Measurements from ENCODE around the gene CDC42BPB.
"Not testable (repeated sequence)": the region's sequence is repeated elsewhere in the genome, so short reads cannot be mapped to it uniquely, and the experiment has no call there.

CDC42BPB gene

DNA sequence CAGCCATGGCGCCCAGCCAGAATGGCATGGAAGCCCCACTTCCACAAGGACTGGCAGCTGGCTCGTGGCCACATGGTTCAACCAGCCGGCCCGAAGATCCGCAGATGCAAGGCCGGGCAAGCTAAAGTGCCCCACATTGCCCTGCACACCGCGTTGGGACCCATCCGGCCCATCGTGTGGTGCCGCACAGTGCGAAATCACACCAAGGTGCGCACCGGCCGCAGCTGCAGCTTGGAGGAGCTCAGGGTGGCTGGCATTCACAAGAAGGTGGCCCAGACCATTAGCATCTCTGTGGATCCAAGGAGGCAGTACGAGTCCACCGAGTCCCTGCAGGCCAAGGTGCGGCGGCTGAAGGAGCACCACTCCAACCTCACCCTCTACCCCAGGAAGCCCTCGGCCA, 15.9 kb downstream of the CDC42BPB start:
- no peak for DNase-seq

- DNase-seq = no peak
These were observed 23.7 kb downstream of the CDC42BPB start for GRCh38 chr14:103033681-103034096.

- no peak for DNase-seq
These were observed 25.4 kb downstream of the CDC42BPB start for GRCh38 chr14:103031956-103032355.

- DNase-seq = no peak
These were observed 25.8 kb downstream of the CDC42BPB start for GRCh38 chr14:103031566-103031911.

DNA sequence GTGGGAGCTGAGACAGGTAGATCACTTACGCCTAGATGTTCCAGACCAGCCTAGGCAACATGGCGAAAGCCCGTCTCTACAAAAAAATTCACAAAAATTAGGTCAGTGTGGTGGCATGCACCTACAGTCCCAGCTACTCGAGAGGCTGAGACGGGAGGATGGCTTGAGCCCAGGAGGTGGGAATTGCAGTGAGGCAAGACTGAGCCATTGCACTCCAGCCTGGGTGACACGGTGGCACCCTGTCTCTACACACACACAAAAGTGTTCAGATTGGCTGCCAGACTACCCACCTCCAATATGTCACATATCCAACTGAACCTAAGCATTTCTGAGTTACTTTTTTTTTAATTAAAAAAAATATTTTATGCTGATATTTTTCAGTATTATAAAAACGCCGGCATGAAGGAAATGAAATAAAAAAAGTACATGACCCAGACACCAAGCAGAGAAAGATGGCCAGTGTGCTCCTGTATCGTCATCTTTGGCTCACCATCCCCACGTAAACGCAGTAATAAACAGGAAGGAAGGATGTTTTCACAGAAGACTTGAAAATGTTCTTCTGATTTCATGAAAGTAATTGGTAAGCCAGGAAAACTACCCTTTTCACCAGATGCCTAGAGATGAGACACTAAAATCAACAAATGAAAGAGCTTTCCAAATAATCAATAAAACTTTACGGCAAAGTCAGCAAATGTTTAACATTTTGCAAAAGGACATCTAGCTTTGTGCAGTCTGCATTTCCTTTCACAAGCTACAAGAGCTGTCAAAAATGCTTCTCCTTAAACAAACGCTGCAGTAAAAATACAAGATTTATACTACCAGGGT, 26.4 kb downstream of the CDC42BPB start:
- no peak for DNase-seq

DNA sequence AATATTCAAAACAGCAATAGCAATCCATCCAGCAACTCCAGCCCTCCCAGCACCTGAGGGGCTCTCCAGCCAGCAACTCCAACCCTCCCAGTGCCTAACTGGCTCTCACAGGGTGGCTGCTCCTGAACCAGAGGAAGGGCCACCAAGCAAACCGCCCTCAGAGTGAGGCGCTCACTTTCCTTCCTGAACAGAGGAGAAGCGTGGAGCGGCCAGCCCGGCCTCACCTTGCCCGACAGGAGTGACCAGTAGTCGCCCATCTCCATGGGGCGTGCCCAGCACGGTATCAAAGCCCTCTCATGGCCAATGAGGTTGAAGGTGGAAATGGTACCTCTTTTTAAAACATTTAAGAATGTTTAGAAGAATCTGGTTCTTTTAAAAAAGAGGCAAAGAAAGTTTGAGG, 27.4 kb downstream of the CDC42BPB start:
- DNase-seq = no peak

- DNase-seq = no peak
These were observed 28.6 kb downstream of the CDC42BPB start for GRCh38 chr14:103028772-103029171.

- DNase-seq = no peak
These were observed 29.1 kb downstream of the CDC42BPB start for GRCh38 chr14:103028161-103028767.

- DNase-seq = no peak
These were observed 29.9 kb downstream of the CDC42BPB start for GRCh38 chr14:103027451-103027850.

- DNase-seq = no peak
These were observed 30.4 kb downstream of the CDC42BPB start for GRCh38 chr14:103026988-103027387.

- DNase-seq = not testable (repeated sequence)
These were observed 31.2 kb downstream of the CDC42BPB start for GRCh38 chr14:103026196-103026595.

- DNase-seq = no peak
These were observed 33.4 kb downstream of the CDC42BPB start for GRCh38 chr14:103023881-103024473.

DNA sequence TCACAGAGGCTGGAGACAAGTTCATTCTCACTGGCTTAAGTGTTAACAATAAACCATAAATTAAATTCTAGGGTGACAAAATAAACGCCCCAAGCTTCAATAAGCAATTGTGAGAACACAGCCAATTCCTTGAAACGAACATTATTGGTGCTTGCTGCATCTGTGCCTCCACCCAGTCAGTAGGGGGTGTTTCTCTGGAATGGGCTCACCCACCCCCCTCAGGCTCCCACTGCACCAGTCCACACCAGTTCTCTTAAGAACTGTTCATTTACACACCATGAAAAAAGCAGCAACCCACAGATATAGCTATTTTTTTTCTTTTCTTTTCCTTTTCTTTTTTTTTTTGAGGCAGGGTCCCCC, 34.7 kb downstream of the CDC42BPB start:
- DNase-seq = no peak

- no peak for DNase-seq
These were observed 35.2 kb downstream of the CDC42BPB start for GRCh38 chr14:103022002-103022684.

DNA sequence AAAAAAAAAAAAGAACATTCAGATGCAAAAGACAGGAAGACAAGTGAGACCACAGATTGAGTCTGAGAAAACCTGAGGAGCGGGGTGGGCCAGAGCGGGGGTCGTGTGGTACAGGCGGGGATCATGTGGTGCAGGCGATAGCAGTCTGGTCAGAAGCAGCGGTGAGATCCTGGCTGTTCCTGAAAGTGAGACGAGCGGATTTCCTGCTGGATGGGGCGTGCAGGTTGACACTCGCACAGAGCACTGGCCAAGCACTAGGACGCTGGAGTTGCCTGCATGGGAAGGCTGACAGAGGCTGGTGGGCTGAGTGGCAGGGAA, 35.7 kb downstream of the CDC42BPB start:
- no peak for DNase-seq

GRCh38 chr14:103020271-103021170, 36.8 kb downstream of the CDC42BPB start:
- DNase-seq = no peak

- no peak for DNase-seq
These were observed 37.5 kb downstream of the CDC42BPB start for GRCh38 chr14:103019826-103020225.

- no peak for DNase-seq
These were observed 38.1 kb downstream of the CDC42BPB start for GRCh38 chr14:103019236-103019635.

DNA sequence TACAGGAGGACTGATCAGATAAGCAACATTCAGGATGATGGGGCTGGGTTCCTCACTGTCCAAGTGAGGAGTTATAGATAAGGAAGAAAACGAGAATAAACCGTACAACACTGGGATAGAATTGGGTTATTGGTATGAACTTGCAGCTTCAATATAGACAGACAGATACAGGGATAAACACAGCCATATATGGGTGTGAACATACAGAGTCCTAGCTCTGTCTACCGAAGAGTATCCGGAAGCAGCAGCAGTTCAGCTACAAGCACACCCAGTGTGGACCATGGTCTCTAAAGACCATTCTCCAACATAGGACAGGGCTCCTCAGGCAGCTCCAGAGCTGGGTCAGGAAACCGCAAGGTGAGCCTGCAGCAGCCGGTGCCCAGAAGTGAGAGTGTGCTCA, 40.8 kb downstream of the CDC42BPB start:
- no peak for DNase-seq

GRCh38 chr14:103016071-103016470, 41.3 kb downstream of the CDC42BPB start:
- no peak for DNase-seq

DNA sequence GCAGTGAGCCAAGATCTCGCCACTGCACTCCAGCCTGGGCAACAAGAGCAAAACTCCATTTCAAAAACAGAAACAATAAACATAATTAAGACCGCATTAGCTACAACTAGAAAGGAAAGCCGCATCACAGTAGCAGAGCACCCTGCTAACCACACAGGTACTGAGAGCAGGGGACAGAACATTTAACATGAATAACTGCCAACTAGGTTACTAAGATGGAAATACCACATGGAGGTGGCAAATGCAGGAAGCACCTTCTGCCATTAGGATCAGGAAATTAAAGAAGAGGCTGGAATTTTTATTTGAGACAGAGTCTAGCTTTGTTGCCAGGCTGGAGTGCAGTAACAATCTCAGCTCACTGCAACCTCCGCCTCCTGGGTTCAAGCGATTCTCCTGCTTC, 41.9 kb downstream of the CDC42BPB start:
- DNase-seq = no peak

GRCh38 chr14:103014466-103015228, 42.7 kb downstream of the CDC42BPB start:
- no peak for DNase-seq
